Measurements from ENCODE around the gene FARP1.

The FARP1 gene

GRCh38 chr13:98094678-98095266 is 48.1 kb upstream of the FARP1 start:
- POLR2A ChIA-PET: no interaction called here
- CTCF ChIA-PET: no interaction called here
- Histone ChIP-seq H3K36me3 (ENCODE audit: control insufficient read depth in 2 of 2, insufficient read depth in 1 of 2, low read length in 2 of 2) (no peaks in the 10 kb centered on the region), H3K4me3 (ENCODE audit: low read depth, low read length) (no peak overlapping the region), H3K9me3 (ENCODE audit: control insufficient read depth, insufficient read depth, low read depth, low read length) (no peaks in the 10 kb centered on the region), H3K4me1 (ENCODE audit: control insufficient read depth, insufficient read depth, low read length) (no peaks in the 10 kb centered on the region), H3K27ac (ENCODE audit: extremely low read depth, low read depth, low read length) (no peak overlapping the region)
- TF ChIP-seq ZNF692 (tag by site-specific recombination; IDR thresholded peaks at IDR 0.05) (no peak), ZNF555 (tag by site-specific recombination; conservative IDR thresholded peaks at IDR 0.05) (no peak), BCL11A (tag by site-specific recombination; IDR thresholded peaks at IDR 0.05; ENCODE audit: low read depth) (no peak), ZFP3 (tag by site-specific recombination; IDR thresholded peaks at IDR 0.05; ENCODE audit: low read depth) (no peak), SP2 (tag by site-specific recombination; IDR thresholded peaks at IDR 0.05) (no peak), ZBTB26 (tag by site-specific recombination; optimal IDR thresholded peaks at IDR 0.05) (no peak), ZNF518A (tag by site-specific recombination; conservative IDR thresholded peaks at IDR 0.05; ENCODE audit: low read depth) (no peak), ZBTB10 (tag by site-specific recombination; IDR thresholded peaks at IDR 0.05) (no peak), ZNF747 (tag by site-specific recombination; IDR thresholded peaks at IDR 0.05) (no peak), MZF1 (tag by site-specific recombination; IDR thresholded peaks at IDR 0.05; ENCODE audit: borderline replicate concordance) (no peak), ZNF548 (tag by site-specific recombination; IDR thresholded peaks at IDR 0.05) (no peak), EGR2 (tag by site-specific recombination; IDR thresholded peaks at IDR 0.05; ENCODE audit: low read depth) (no peak), GLIS2 (tag by site-specific recombination; IDR thresholded peaks at IDR 0.05) (no peak), ZNF341 (tag by site-specific recombination; IDR thresholded peaks at IDR 0.05; ENCODE audit: low read depth) (no peak), RBAK (tag by site-specific recombination; IDR thresholded peaks at IDR 0.05) (no peak), SP7 (tag by site-specific recombination; IDR thresholded peaks at IDR 0.05) (no peak), ZNF624 (tag by site-specific recombination; IDR thresholded peaks at IDR 0.05) (no peak), KLF17 (tag by site-specific recombination; IDR thresholded peaks at IDR 0.05) (no peak), ZSCAN4 (tag by site-specific recombination; IDR thresholded peaks at IDR 0.05) (no peak), PRDM10 (tag by site-specific recombination; IDR thresholded peaks at IDR 0.05) (no peak)
